ENCODE results near the gene CEP192. TPM values are rescaled to one million over a fixed set of nuclear protein-coding genes. Genes with fewer than 3 reads are reported as not detected.
A peak's percentile ranks its signal among the peaks of the same experiment; 100 is the strongest.

CEP192 gene
- total and polyA plus RNA-seq, 2 of the 13 experiments (the other 11 are each of a cell fraction or from before 2014, with no cell fraction given): 15.3 to 24.7 TPM

DNA sequence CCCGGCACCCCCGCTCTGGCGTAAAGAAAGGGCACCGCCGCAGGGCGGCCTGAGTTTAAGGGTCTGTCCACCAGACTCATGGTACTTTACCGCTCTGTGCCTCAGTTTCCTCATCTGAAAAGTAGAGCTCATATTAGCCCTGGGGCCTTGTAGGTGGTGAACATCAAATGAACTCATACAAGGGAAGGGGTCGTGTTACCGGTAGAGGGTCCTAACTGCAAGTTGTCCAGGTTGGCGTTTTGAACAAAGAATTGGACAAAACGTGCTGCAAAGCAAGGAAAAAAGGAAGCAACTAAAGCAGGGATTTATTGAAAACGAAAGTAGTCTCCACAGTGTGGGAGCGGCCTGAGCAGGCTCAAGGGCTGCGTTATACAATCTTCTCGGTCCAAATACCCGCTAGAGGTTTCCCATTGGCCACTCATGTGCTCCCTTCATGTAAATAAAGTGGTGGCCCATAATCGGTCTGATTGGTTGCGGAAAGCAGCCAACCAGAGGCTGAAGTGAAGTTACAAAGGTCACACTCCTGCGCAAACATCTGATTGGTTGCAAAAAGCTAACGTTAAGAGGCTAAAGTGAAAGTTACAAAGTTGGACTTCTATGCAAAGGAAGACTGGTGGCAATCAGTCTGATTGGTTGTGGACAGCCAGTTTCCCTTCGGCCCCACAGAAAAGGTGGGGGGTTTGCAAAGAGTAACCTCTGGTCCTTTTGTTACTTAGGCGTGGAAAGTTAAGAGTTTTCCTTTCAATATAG lies 146.7 kb downstream of the CEP192 start (continued):
- TF ChIP-seq POLR2AphosphoS5 (IDR thresholded peaks at IDR 0.05; ENCODE audit: low read depth, low read length) (peak; percentile 80), MAFG (CRISPR knock-in tag; IDR thresholded peaks at IDR 0.05) (no peak), ZNF580 (CRISPR knock-in tag; IDR thresholded peaks at IDR 0.05; ENCODE audit: borderline replicate concordance, low read depth) (peak; percentile 3; the same call in 1 of the 2 replicates), IKZF4 (CRISPR knock-in tag; IDR thresholded peaks at IDR 0.05; ENCODE audit: borderline replicate concordance, low read depth, not compliant biosample characterization) (peak; percentile 7), REPIN1 (CRISPR knock-in tag; IDR thresholded peaks at IDR 0.05; ENCODE audit: borderline replicate concordance, low read depth) (0 out of 2 replicates have a peak, but pooled peaks have one; percentile 1), TAF15 (IDR thresholded peaks at IDR 0.05; ENCODE audit: low read depth, low read length, poor library complexity, severe bottlenecking) (peak; percentile 3), NCOR1 (IDR thresholded peaks at IDR 0.05; ENCODE audit: borderline replicate concordance, low read length) (peak; percentile 76; the same call in 1 of the 2 replicates), ASH2L (IDR thresholded peaks at IDR 0.05; ENCODE audit: insufficient read length, low read depth, low read length) (peak; percentile 87), E2F2 (CRISPR knock-in tag; IDR thresholded peaks at IDR 0.05; ENCODE audit: borderline replicate concordance) (no peak), ZNF609 (CRISPR knock-in tag; IDR thresholded peaks at IDR 0.05; ENCODE audit: borderline replicate concordance) (no peak), EHMT2 (IDR thresholded peaks at IDR 0.05; ENCODE audit: borderline replicate concordance, low read depth, low read length) (peak; percentile 73; the same call in 1 of the 2 replicates), ZFX (CRISPR knock-in tag; IDR thresholded peaks at IDR 0.05; ENCODE audit: low read depth) (peak; percentile 46; the same call in 1 of the 2 replicates), ZNF772 (CRISPR knock-in tag; IDR thresholded peaks at IDR 0.05) (peak; percentile 30; the same call in 1 of the 2 replicates), ZNF556 (CRISPR knock-in tag; IDR thresholded peaks at IDR 0.05; ENCODE audit: borderline replicate concordance) (no peak), PHF5A (CRISPR knock-in tag; IDR thresholded peaks at IDR 0.05; ENCODE audit: low read depth, unreplicated experiment) (peak; percentile 21), GMEB2 (CRISPR knock-in tag; IDR thresholded peaks at IDR 0.05; ENCODE audit: low read depth) (no peak), MAX (IDR thresholded peaks at IDR 0.05) (peak; percentile 42), REL (CRISPR knock-in tag; conservative IDR thresholded peaks at IDR 0.05) (0 out of 2 replicates have a peak, but pooled peaks have one; percentile 8), SP1 (IDR thresholded peaks at IDR 0.05) (no peak), SP1 (CRISPR knock-in tag; IDR thresholded peaks at IDR 0.05) (0 out of 2 replicates have a peak, but pooled peaks have one; percentile 22), FOXK2 (IDR thresholded peaks at IDR 0.05) (peak; percentile 73; the same call in 1 of the 2 replicates)

All from HepG2 (cell line).